Bronchial epithelial cell (primary cell): ENCODE measurements around the gene VSNL1. TPM values are rescaled to one million over a fixed set of nuclear protein-coding genes. Genes with fewer than 3 reads are reported as not detected.

ENCODE experiments used
- DNase-seq: peaks from one replicate; pipeline ENCODE4 v3.0.0-alpha.2; 2010; ENCODE audit warnings: low read depth
- FAIRE-seq: peaks from 2 replicates; lab custom pipeline; 2011; peaks lifted over from hg19 to GRCh38; lab: Jason Lieb, UNC
- H3K27me3 ChIP-seq: 2 replicates; pipeline ENCODE4 v1.5.1; 2011; ENCODE audit warnings: low read length; ENCODE audit not compliant: control insufficient read depth, insufficient read depth
- H3K36me3 ChIP-seq: 2 replicates; pipeline ENCODE4 v1.5.1; 2011; ENCODE audit warnings: low read length; ENCODE audit not compliant: control insufficient read depth, insufficient read depth
- H3K4me3 ChIP-seq: 2 replicates; pipeline ENCODE4 v1.5.1; 2011; ENCODE audit warnings: mild to moderate bottlenecking, low read depth, low read length, control low read depth
- total RNA-seq: library from RNA; depleted of rRNA; stranded (reverse); fragments of >200 nt; gene quantifications from 2 replicates; pipeline ENCODE4 v1.2.1, GENCODE V29; 2014
- TF ChIP-seq, protein P1 (sequence below): IDR thresholded peaks from 2 replicates; pipeline ENCODE4 v1.5.1; 2011; ENCODE audit warnings: mild to moderate bottlenecking, moderate library complexity, low read length, control low read depth, inconsistent platforms; ENCODE audit not compliant: insufficient read depth, severe bottlenecking

Gene VSNL1
- total RNA-seq, 1 donor from 2014 or later: 1.6 TPM

DNA sequence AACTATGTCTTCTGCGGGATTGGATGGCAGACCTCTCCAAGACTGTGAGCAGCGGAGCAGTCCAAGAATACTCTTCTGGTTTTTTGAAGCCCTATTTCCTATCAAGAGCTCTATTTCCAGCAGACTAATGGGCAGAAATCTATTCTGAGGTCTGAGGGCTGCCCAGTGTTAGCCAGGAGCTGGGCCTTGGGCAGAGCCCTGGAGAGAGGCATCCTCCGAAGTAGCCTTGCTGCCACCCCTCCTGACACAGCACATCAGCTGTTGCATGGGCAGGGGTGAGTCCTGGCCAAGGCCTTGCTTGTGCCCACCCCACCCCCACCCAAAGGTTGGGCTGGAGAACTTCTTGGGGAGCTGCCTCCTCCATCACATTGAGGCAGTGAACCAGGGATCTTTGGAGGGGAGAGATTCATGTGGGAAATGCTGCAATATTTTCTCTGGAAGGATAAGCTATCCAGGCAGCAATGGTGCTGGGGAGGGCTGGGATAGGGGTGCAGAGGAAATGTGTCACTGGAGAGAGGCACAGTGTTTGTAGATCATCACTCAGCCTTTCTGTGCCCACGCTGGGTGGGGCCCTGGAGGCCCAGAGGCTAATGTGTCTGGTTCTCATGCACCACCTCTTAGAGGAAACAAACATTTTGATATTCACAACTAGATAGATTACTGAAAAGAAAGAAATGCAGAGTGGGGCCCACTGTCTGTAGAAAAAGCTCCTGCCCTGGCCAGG is 104.7 kb downstream of the VSNL1 start:
- H3K4me3 ChIP-seq: no peak overlapping the region
- TF ChIP-seq, protein P1, sequence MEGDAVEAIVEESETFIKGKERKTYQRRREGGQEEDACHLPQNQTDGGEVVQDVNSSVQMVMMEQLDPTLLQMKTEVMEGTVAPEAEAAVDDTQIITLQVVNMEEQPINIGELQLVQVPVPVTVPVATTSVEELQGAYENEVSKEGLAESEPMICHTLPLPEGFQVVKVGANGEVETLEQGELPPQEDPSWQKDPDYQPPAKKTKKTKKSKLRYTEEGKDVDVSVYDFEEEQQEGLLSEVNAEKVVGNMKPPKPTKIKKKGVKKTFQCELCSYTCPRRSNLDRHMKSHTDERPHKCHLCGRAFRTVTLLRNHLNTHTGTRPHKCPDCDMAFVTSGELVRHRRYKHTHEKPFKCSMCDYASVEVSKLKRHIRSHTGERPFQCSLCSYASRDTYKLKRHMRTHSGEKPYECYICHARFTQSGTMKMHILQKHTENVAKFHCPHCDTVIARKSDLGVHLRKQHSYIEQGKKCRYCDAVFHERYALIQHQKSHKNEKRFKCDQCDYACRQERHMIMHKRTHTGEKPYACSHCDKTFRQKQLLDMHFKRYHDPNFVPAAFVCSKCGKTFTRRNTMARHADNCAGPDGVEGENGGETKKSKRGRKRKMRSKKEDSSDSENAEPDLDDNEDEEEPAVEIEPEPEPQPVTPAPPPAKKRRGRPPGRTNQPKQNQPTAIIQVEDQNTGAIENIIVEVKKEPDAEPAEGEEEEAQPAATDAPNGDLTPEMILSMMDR: no peak
- no peak for FAIRE-seq
- peaks cover 2% of the 10 kb centered on the region for H3K36me3 ChIP-seq
- DNase-seq: peak; percentile 88
- no peaks in the 10 kb centered on the region for H3K27me3 ChIP-seq

DNA sequence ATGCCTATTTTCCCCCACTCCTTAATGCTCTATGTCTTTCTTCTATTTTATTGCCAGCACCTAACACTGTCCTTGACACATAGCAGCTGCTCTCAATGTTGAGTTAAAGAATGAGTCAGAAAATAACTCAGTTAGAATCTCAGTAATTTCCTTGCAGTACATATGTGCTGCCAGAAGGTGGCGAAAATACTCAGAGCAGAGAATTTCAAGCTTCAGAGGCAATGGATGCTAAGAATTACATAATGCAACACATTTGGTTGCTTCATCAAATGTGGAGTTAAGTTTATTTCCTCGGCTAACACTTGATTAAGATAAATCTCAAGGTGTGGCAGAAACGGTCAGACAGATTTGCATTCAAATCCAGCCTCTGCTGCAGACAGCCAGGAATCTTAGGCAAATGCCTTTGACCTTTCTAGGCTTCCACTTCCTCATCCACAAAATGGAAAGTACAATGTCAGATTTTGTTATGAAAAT is 105.6 kb downstream of the VSNL1 start:
- no peak for FAIRE-seq
- no peaks in the 10 kb centered on the region for H3K27me3 ChIP-seq

DNA sequence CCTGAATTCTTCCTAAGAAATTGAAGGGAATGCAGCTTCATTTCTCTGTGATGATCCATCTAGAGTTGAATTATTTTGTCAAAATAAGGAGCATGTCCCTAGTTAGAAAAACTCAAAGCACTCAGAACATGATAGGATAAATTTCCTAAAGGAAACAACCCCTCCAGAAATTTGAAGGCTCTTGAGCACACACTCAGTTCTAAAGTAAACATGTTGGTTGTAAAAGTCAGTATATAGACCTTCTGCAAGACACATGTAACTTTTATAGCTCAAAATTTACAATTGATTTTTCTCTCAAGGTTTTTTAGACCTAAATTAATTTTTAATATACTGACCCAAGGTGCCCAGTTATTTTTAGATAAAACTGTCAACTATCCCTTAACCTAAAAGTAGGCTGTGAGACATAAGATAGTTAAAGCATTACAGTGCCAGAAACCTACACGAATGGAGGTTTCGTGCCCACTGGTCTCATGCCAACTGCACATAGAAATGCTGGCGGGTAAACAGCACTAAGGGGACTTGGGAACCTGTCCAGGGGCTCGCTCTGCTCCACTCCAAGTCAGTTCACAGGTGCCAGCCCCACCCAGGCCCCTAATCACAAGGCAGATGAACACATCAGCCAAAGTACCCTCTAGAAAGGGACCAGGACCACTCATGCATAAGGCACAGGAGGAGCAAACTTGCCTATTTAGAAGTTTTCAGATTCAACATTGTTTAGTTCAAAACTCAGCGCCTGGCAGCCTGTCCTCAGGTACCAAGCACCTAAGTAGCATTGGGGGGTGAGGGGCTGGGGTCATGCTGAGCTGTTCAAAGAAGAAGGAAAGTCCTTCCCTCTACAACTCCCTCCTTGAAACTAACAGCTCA is 106.6 kb downstream of the VSNL1 start:
- H3K27me3 ChIP-seq: no peaks in the 10 kb centered on the region
- DNase-seq (no peak), FAIRE-seq (no peak)
- TF ChIP-seq, protein P1: no peak
- peaks cover 2% of the 10 kb centered on the region for H3K36me3 ChIP-seq
- no peak overlapping the region for H3K4me3 ChIP-seq

More for the DNA sequence above, 105.6 kb downstream of the VSNL1 start:
- peak; percentile 94 for DNase-seq
- TF ChIP-seq, protein P1: peak; percentile 56
- peaks cover 2% of the 10 kb centered on the region for H3K36me3 ChIP-seq
- H3K4me3 ChIP-seq: no peak overlapping the region

DNA sequence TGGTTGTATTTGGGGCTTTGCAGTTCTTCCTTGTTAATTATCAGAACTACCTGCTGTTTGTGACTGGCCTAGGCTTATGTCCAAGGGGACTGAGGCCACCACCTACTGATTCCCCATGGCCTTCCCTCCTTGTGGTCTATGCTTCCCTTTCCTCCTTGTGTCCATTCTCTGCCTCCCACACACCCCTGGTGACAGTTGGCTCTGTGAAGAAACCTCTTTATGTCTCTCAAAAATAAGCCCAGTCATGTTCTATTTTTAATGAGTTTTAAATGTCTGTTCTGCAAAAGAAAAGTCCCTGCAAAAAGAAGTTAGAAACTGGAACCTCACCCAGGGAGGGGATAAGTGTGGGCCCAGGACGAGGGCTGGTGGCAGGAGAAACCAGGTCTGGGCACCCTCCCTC is 108.1 kb downstream of the VSNL1 start:
- TF ChIP-seq, protein P1: no peak
- DNase-seq (no peak), FAIRE-seq (no peak)
- H3K36me3 ChIP-seq: peaks cover 2% of the 10 kb centered on the region
- no peak overlapping the region for H3K4me3 ChIP-seq
- no peaks in the 10 kb centered on the region for H3K27me3 ChIP-seq

DNA sequence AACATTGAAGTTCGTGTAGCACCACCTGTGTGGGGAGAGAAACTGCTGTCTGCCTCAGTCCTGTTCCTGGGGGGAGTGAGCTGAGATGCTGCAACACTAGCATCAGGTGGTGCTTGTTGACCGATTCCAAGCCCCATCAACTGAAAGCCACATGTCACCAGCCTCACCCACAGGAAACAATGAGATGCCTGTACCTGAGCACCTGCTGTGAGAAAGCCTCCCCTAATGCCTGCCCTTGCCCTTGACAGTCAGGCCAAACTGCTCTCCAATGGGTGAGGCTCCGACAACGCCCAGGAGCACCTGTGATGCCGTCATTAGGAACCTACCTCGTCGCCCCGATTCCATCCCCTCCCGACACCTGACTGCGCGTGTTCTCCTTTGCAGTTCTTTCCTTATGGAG is 108.5 kb downstream of the VSNL1 start:
- no peak overlapping the region for H3K4me3 ChIP-seq
- DNase-seq (no peak), FAIRE-seq (no peak)
- H3K27me3 ChIP-seq: no peaks in the 10 kb centered on the region
- TF ChIP-seq, protein P1: no peak
- peaks cover 2% of the 10 kb centered on the region for H3K36me3 ChIP-seq
